ENCODE results near the gene ZXDC. TPM values are rescaled to one million over a fixed set of nuclear protein-coding genes. Genes with fewer than 3 reads are reported as not detected.

The ZXDC gene
- total RNA-seq, 1 donor from 2014 or later, result 29.4 TPM

DNA sequence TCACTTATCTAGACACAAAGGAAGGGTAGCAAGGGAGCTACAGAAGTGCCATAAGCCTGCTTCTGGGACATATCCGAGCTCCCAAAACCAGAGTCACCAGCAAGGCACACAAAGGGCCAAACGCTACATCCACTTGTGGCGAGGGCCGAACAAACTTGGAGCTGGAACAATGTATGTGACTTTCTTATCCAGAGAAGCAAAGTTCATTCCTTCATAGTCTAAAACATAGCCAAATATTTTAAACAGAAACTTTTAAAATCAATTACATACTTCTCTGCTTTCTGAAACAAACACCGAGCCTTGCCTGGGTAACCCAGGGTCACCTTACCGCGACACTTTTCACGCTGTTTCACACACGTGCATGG, 15.9 kb downstream of the ZXDC start:
- intact Hi-C loops (cut with micrococcal nuclease), result no loop called here

DNA sequence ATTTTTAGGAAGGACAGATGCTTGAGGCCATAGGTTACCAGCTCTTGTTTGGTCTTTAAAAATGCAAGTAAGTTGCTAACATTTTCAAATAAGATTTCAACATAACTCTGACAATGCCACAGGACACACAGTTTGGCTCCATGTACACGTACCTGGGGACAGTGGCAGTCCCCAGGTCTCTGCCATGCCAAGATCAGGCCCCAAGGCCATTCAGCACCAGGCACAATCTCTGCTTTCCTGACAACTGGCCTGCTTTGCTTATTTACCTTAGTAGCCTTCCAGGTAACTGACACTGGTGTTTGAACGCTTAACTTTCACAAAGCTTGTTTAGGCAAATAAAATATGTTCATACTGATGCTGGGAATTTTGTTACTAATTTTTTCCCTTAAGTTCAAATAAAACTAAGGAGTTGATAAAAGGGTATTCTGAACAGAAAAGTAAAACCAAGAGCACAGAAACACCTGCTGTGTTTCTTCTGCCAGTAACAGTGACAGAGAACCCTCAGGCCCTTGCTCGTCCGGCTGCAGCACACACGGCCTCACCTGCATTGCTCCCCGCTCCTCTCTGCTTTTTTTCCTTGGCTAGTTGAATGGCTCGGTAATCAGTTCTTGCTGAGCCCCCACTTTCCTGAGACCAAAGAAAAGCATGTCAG, 16.5 kb downstream of the ZXDC start:
- H3K27ac Mint-ChIP-seq, result no peak overlapping the region
- H3K4me1 Mint-ChIP-seq (ENCODE audit: low read depth), result no peaks in the 10 kb centered on the region
- peaks cover 45% of the 10 kb centered on the region for H3K36me3 Mint-ChIP-seq (ENCODE audit: low read depth)
- intact Hi-C loops (cut with micrococcal nuclease), result no loop called here
- H3K27me3 Mint-ChIP-seq (ENCODE audit: insufficient read depth), result no peaks in the 10 kb centered on the region
- no peaks in the 10 kb centered on the region for H3K9me3 Mint-ChIP-seq
- no peak for DNase-seq (ENCODE audit: low spot score)
- H3K4me3 Mint-ChIP-seq, result no peak overlapping the region

More for the DNA sequence above, 15.9 kb downstream of the ZXDC start:
- Mint-ChIP-seq H3K4me3 (no peak overlapping the region), H3K27ac (no peak overlapping the region), H3K36me3 (ENCODE audit: low read depth) (peaks cover 43% of the 10 kb centered on the region), H3K4me1 (ENCODE audit: low read depth) (no peaks in the 10 kb centered on the region), H3K27me3 (ENCODE audit: insufficient read depth) (no peaks in the 10 kb centered on the region), H3K9me3 (no peaks in the 10 kb centered on the region)
- DNase-seq (ENCODE audit: low spot score), result no peak

DNA sequence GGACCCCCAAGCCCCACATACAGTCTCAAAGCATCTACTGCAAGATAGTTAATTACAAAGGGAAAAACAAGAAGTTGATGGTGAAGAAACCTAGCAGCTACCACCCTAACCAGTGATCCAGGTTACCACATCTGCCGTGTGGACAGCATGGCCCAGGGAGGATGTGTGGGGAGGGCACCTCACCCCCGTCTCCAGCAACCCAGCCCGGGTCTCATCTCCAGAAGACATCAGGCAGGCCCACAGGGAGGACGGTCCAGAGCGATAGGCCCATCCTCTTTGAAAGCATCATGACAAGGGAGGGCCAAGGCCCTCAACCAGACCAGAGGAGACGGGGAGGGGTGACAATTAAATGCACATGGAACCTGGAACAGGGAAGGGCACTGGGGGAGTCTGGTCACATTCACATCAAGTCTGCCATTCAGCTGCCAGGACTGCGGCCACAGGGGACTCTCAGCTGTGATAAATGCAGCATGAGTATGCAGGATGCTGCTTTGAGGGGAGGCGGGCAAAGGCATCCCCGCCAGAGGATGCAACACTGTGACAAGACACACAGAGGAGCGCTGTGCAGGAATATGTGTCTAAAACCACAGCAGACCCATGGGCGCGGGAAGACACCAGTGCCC, 18.8 kb downstream of the ZXDC start:
- H3K27ac Mint-ChIP-seq, result no peak overlapping the region
- H3K36me3 Mint-ChIP-seq (ENCODE audit: low read depth), result peaks cover 38% of the 10 kb centered on the region
- no peaks in the 10 kb centered on the region for H3K4me1 Mint-ChIP-seq (ENCODE audit: low read depth)
- H3K9me3 Mint-ChIP-seq, result no peaks in the 10 kb centered on the region
- no peak overlapping the region for H3K4me3 Mint-ChIP-seq
- H3K27me3 Mint-ChIP-seq (ENCODE audit: insufficient read depth), result no peaks in the 10 kb centered on the region
- intact Hi-C loops (cut with micrococcal nuclease), result no loop called here
- no peak for DNase-seq (ENCODE audit: low spot score)

DNA sequence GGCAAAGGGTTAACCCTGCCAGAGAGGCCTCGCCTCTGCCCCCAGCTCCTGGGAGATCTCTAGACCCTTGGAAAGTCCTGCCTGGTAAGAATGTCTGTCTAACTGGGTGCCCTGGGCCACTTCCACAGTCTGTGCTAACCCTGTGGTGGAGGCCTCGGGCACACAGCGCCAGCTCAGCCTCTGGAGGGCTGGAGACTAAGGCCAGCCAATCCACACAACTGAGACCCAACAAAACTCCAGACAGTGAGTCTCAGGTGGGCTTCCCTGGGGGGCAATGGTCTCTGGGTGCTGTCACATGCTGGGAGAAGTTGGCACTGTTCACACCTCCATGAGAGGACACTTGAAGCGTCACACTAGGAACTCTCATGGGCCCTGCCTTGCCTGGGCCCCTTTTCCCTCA, 19.5 kb downstream of the ZXDC start:
- H3K27me3 Mint-ChIP-seq (ENCODE audit: insufficient read depth), result no peaks in the 10 kb centered on the region
- H3K27ac Mint-ChIP-seq, result no peak overlapping the region
- H3K4me1 Mint-ChIP-seq (ENCODE audit: low read depth), result no peaks in the 10 kb centered on the region

DNA sequence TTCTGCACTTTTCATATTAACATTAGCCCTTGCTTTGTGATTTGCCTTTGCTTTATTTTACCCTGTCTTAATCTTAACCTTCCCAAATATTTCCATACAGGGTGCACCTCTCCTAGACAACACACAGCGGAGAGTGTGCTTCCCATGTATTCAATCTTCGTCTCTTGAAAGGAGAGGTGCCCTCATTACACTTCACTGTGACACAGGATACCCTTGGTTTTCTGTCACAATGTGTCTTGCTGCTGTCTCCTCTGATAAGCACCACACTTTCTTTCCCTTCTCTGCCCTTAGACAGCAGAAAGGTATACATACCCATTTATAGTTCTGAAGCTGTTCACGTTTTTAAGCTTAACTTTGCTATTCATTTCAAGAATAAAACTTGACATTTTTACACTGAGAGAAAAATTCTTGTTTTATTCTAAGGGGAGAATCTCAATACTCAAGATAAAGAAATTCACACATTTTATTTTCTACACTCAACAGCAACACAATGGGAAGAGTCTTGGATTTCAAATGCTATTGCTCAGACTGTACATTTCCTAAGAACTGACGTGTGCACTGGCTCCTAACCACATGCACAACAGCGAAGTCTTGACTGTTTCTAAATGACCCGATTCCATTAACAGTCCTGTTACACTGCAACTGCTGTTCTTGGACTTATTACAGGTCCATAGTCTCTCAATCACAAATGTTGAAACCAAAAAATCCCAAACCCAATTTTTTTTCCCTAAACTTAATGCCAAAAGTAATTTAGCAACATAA, 21.1 kb downstream of the ZXDC start:
- DNase-seq (ENCODE audit: low spot score), result no peak
- Mint-ChIP-seq H3K4me3 (no peak overlapping the region), H3K4me1 (ENCODE audit: low read depth) (no peaks in the 10 kb centered on the region), H3K27ac (no peak overlapping the region), H3K27me3 (ENCODE audit: insufficient read depth) (no peaks in the 10 kb centered on the region), H3K9me3 (no peaks in the 10 kb centered on the region), H3K36me3 (ENCODE audit: low read depth) (peaks cover 32% of the 10 kb centered on the region)
- intact Hi-C loops (cut with micrococcal nuclease), result no loop called here

More for the DNA sequence above, 19.5 kb downstream of the ZXDC start:
- Mint-ChIP-seq H3K9me3 (no peaks in the 10 kb centered on the region), H3K4me3 (no peak overlapping the region), H3K36me3 (ENCODE audit: low read depth) (peaks cover 38% of the 10 kb centered on the region)
- DNase-seq (ENCODE audit: low spot score), result no peak
- intact Hi-C loops (cut with micrococcal nuclease), result no loop called here

DNA sequence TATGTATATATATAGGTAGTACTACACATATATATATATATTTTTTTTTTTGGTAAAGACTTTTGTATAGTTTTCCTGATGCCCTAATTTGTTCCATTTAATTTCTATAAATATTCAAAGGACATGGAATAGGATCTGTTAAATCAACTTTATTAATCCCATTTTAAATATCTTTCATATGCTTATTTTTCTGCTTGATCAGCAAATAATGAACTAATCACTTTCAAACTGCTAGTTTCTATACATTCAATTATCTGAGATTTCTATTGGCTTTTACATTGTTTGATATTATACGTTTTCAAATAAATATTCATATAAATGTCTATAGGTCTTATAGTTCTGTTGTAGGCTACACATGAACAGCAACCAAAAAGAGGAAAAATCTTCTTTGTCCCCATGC, 21.7 kb downstream of the ZXDC start:
- H3K27me3 Mint-ChIP-seq (ENCODE audit: insufficient read depth), result no peaks in the 10 kb centered on the region
- H3K4me1 Mint-ChIP-seq (ENCODE audit: low read depth), result no peaks in the 10 kb centered on the region
- peaks cover 30% of the 10 kb centered on the region for H3K36me3 Mint-ChIP-seq (ENCODE audit: low read depth)
- no peak overlapping the region for H3K27ac Mint-ChIP-seq
- H3K9me3 Mint-ChIP-seq, result no peaks in the 10 kb centered on the region
- intact Hi-C loops (cut with micrococcal nuclease), result no loop called here
- H3K4me3 Mint-ChIP-seq, result no peak overlapping the region
- DNase-seq (ENCODE audit: low spot score), result no peak

DNA sequence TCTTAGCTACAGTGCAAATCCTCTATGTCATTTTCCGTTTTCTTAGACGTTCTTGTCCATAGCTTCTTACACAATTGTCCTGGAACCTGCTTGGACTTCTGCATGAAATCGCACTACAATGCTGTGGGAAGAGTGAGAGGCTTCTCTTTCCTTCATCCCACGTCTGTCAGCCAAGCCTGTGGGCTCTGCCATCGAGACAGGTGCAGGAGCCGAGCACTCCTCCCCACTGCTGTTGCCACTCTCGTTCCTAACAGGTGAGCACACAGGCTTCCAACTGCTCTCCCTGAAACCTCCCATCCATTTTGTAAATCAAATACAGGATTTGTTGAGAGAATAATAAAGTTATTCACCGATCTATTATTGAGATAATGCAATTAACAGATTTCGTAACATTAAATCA, 23.5 kb downstream of the ZXDC start:
- Mint-ChIP-seq H3K4me3 (no peak overlapping the region), H3K4me1 (ENCODE audit: low read depth) (no peaks in the 10 kb centered on the region), H3K27me3 (ENCODE audit: insufficient read depth) (no peaks in the 10 kb centered on the region), H3K36me3 (ENCODE audit: low read depth) (peaks cover 25% of the 10 kb centered on the region), H3K27ac (no peak overlapping the region), H3K9me3 (no peaks in the 10 kb centered on the region)
- DNase-seq (ENCODE audit: low spot score), result no peak
- intact Hi-C loops (cut with micrococcal nuclease), result no loop called here

DNA sequence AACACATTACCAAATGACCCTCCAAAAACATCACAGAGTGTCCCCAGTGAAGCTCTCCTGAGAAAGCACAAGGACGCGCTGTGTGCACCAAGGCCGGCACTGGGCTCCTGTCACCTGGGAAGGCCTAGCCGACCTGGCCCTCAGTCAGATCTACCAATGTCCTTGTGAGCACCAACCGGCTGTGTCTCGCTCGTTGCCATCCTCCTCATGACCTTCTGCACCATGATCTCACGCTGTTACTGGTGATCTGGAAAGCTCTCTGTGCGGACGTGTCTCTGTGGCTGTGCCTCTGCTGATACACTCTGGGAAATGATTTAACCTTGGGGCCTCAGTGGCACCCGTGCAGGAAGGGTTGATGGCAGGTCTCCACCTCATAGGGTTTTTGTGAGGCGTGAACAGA, 24.2 kb downstream of the ZXDC start:
- no peak for DNase-seq (ENCODE audit: low spot score)
- intact Hi-C loops (cut with micrococcal nuclease), result no loop called here
- Mint-ChIP-seq H3K4me1 (ENCODE audit: low read depth) (no peaks in the 10 kb centered on the region), H3K36me3 (ENCODE audit: low read depth) (peaks cover 21% of the 10 kb centered on the region), H3K27ac (no peak overlapping the region), H3K9me3 (no peaks in the 10 kb centered on the region), H3K27me3 (ENCODE audit: insufficient read depth) (no peaks in the 10 kb centered on the region), H3K4me3 (no peak overlapping the region)

DNA sequence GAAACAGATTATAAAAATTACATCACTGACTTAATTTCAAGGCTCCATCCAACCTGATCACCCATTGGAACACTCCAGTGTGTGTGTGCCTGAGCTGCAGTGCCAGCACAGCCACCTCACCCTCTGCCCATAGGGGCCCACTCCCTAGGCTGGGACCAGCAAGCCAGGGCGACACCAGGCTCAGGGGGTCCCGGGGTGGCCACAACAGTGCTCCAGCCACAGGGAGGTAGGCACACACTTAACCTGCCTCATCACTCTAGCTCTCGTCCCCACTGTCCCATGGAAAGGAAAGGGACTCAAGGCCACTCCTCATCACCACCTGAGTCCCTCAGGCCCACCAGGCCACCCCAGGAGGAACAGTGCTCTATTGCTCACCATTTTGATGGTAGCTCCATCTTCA, 24.9 kb downstream of the ZXDC start:
- Mint-ChIP-seq H3K36me3 (ENCODE audit: low read depth) (peaks cover 19% of the 10 kb centered on the region), H3K27me3 (ENCODE audit: insufficient read depth) (no peaks in the 10 kb centered on the region), H3K27ac (no peak overlapping the region), H3K9me3 (no peaks in the 10 kb centered on the region), H3K4me1 (ENCODE audit: low read depth) (no peaks in the 10 kb centered on the region), H3K4me3 (no peak overlapping the region)
- intact Hi-C loops (cut with micrococcal nuclease), result no loop called here
- no peak for DNase-seq (ENCODE audit: low spot score)

DNA sequence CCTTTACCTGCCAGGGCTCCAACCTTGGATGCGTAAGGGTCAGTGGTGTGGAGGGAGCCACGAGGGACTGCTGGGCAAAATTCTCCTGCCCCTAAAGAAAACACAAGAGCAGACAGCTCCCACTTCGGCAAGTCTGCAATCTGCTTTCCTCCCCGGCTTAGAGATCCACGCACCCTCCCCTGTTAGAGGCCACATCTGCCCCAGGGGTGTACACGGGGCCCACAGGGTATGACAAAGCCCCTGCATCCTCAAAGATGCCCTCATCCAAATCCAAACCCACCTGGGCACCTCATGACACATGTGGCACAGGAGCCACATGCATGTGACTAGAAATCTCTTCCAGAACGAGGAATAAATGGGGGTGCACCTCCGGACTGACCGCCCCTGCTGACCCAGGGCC, 25.5 kb downstream of the ZXDC start:
- Mint-ChIP-seq H3K4me3 (no peak overlapping the region), H3K9me3 (no peaks in the 10 kb centered on the region), H3K27ac (no peak overlapping the region), H3K36me3 (ENCODE audit: low read depth) (peaks cover 17% of the 10 kb centered on the region), H3K4me1 (ENCODE audit: low read depth) (no peaks in the 10 kb centered on the region), H3K27me3 (ENCODE audit: insufficient read depth) (no peaks in the 10 kb centered on the region)
- intact Hi-C loops (cut with micrococcal nuclease), result no loop called here
- no peak for DNase-seq (ENCODE audit: low spot score)

DNA sequence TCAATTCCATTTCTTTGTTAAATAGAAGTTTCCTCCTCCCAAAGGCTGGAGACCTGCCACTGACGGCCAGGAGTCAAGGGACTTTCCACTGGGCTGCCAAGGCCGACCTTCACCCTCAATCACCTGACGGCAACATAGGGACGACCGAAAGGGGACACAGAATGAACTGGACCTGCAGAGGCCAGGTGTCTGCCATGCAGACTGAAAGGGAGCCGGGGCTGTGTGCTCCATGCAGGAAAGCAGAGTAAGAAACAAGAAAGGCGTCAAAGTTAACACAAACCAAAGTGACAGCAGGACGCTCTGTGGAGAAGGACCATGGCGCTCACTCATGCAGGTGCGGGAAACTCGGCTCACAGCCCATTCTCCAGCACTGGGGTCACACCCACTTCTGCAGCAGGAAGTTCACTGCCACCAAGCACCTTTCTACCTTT, 26.1 kb downstream of the ZXDC start:
- Mint-ChIP-seq H3K4me3 (no peak overlapping the region), H3K4me1 (ENCODE audit: low read depth) (no peaks in the 10 kb centered on the region), H3K27ac (no peak overlapping the region), H3K36me3 (ENCODE audit: low read depth) (peaks cover 13% of the 10 kb centered on the region), H3K27me3 (ENCODE audit: insufficient read depth) (no peaks in the 10 kb centered on the region), H3K9me3 (no peaks in the 10 kb centered on the region)
- DNase-seq (ENCODE audit: low spot score), result no peak
- intact Hi-C loops (cut with micrococcal nuclease), result no loop called here

DNA sequence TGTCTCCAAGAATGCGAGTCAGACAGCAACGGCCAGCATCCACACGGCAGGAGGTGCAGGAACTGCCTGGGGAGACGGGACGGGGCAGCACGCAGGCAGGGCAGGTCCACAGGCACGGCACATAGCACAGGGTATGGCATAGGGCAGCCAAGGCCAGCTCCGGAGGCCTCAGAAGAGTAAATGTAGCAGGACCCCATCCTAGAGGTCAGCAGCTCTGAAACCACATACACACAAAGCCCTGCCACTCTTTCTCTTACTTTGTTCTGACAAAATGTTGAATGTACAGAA, 26.9 kb downstream of the ZXDC start:
- H3K36me3 Mint-ChIP-seq (ENCODE audit: low read depth), result peaks cover 9% of the 10 kb centered on the region
- no peaks in the 10 kb centered on the region for H3K27me3 Mint-ChIP-seq (ENCODE audit: insufficient read depth)
- no peak overlapping the region for H3K4me3 Mint-ChIP-seq
- no peaks in the 10 kb centered on the region for H3K4me1 Mint-ChIP-seq (ENCODE audit: low read depth)
- no peak for DNase-seq (ENCODE audit: low spot score)
- no peak overlapping the region for H3K27ac Mint-ChIP-seq
- no peaks in the 10 kb centered on the region for H3K9me3 Mint-ChIP-seq
- intact Hi-C loops (cut with micrococcal nuclease), result no loop called here

DNA sequence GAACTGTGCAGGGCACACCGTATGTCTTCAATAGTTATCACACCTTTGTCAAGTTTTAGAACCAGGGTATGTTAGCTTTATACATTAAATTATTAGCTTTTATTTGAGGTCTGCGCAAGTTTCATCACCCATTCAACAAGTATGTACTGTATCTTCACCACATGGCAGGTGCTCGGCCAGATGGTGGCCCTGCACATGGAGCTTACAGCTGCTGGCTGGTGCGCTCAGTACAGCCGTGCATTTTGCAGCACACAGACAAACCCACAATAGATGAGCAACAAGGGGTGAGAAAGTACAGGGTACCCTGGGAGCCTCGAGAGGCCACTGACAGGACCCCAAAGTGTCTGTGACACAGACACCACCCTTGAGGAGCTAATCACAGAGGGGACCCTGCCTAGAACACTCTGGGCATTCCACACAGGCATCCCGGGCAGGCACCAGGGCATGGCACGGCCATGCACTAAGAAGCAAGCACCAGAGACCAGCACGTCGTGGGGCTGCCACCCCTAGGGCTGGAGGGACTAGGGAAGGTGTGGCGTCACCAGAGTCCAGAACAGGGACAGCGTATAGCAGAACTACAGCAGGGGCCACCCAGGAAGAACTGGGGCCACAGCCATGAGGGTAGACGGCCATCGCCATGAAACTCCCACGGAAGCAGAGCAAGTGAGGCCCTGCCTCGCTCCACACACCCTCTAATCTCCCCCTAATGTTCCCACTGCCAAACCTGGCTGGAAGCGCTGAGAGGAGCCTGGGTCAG, 27.4 kb downstream of the ZXDC start:
- H3K36me3 Mint-ChIP-seq (ENCODE audit: low read depth), result peaks cover 9% of the 10 kb centered on the region
- H3K27ac Mint-ChIP-seq, result no peak overlapping the region
- intact Hi-C loops (cut with micrococcal nuclease), result no loop called here
- H3K4me3 Mint-ChIP-seq, result no peak overlapping the region
- DNase-seq (ENCODE audit: low spot score), result no peak
- H3K9me3 Mint-ChIP-seq, result no peaks in the 10 kb centered on the region
- H3K27me3 Mint-ChIP-seq (ENCODE audit: insufficient read depth), result no peaks in the 10 kb centered on the region
- H3K4me1 Mint-ChIP-seq (ENCODE audit: low read depth), result no peaks in the 10 kb centered on the region

Measured in activated T-helper 1 cell treated with anti-CD3 and anti-CD28 coated beads, Interleukin-12 subunit alpha, Interleukin-12 subunit beta, Interleukin-2, Interleukin-4 antibody, amounts not matched to agents 30 ng/mL and 10 ng/mL and 1 ng/mL, durations not matched to agents 14 hours and 24 hours and 36 hours (primary cell).